Thyroid gland (tissue), 4 donors: ENCODE results near the gene PRKCZ.

Source experiments
- POLR2A ChIP-seq, 2 donors: fragments of 450-650 bp; IDR thresholded peaks; one replicate each; pipeline ENCODE4 v1.6.1; 2017; ENCODE audit warnings: antibody characterized with exemption in 2 of 2, mild to moderate bottlenecking in 2 of 2, moderate library complexity in 1 of 2
- TF ChIP-seq, protein P1 (sequence below), 6 experiments: fragments of 200-600 bp in 3 of 6; fragments of 450-650 bp in 3 of 6; sonication (generic) in 3 of 6; IDR thresholded peaks; one replicate each; pipeline ENCODE4 v1.5.1; 2016 to 2019; ENCODE audit warnings: antibody characterized with exemption in 6 of 6, mild to moderate bottlenecking in 2 of 6, inconsistent platforms in 1 of 6, moderate library complexity in 1 of 6

DNA sequence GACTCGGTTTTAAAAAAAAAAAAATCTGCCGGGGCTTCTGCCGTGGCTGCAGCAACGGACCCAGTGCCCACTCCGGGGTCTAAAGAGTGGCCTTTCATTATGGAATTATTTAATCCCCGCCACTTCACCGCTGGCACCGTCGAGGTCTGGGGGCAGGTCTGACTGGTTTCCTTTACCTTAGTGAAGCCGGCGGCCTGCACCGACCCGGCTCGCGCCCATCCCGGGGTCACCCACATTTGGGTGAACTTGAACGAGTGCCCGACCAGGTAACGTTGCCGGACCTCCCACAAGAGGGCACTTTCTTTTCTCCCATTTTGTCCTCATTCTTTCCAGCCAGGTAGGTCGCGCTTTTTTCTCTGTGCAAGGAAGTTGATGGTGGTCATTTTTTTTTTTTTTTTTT lies 4.3 kb downstream of the PRKCZ start:
- TF ChIP-seq, protein P1, sequence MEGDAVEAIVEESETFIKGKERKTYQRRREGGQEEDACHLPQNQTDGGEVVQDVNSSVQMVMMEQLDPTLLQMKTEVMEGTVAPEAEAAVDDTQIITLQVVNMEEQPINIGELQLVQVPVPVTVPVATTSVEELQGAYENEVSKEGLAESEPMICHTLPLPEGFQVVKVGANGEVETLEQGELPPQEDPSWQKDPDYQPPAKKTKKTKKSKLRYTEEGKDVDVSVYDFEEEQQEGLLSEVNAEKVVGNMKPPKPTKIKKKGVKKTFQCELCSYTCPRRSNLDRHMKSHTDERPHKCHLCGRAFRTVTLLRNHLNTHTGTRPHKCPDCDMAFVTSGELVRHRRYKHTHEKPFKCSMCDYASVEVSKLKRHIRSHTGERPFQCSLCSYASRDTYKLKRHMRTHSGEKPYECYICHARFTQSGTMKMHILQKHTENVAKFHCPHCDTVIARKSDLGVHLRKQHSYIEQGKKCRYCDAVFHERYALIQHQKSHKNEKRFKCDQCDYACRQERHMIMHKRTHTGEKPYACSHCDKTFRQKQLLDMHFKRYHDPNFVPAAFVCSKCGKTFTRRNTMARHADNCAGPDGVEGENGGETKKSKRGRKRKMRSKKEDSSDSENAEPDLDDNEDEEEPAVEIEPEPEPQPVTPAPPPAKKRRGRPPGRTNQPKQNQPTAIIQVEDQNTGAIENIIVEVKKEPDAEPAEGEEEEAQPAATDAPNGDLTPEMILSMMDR (IDR thresholded peaks at IDR 0.05) = no peak
- no peak for TF ChIP-seq POLR2A (IDR thresholded peaks at IDR 0.05)
